Activated CD4-positive, alpha-beta T cell treated with anti-CD3 and anti-CD28 coated beads for 24 hours (primary cell): ENCODE results near the gene ADD2.
"Not testable (repeated sequence)": the region's sequence is repeated elsewhere in the genome, so short reads cannot be mapped to it uniquely, and the experiment has no call there.

Source experiments
- DNase-seq, 2 donors: peaks; one replicate each; pipeline ENCODE4 v3.0.0-alpha.2; 2020; ENCODE audit warnings: low read depth in 2 of 2

The ADD2 gene

GRCh38 chr2:70671092-70671675, 96.8 kb downstream of the ADD2 start:
- no peak for DNase-seq

GRCh38 chr2:70670626-70671025, 97.4 kb downstream of the ADD2 start:
- no peak for DNase-seq

- no peak for DNase-seq
Observed at GRCh38 chr2:70670202-70670601, 97.8 kb downstream of the ADD2 start.

- DNase-seq: no peak
Observed at GRCh38 chr2:70668911-70669310, 99.1 kb downstream of the ADD2 start.

GRCh38 chr2:70668432-70668831, 99.6 kb downstream of the ADD2 start:
- no peak for DNase-seq

GRCh38 chr2:70664525-70664924, 103.5 kb downstream of the ADD2 start:
- DNase-seq: no peak

GRCh38 chr2:70663411-70663810, 104.6 kb downstream of the ADD2 start:
- no peak for DNase-seq

- no peak for DNase-seq
Observed at GRCh38 chr2:70659551-70659950, 108.4 kb downstream of the ADD2 start.

GRCh38 chr2:70658476-70658875, 109.5 kb downstream of the ADD2 start:
- no peak for DNase-seq

- DNase-seq: no peak
Observed at GRCh38 chr2:70657246-70657645, 110.8 kb downstream of the ADD2 start.

- DNase-seq: no peak
Observed at GRCh38 chr2:70656421-70657010, 111.5 kb downstream of the ADD2 start.

- no peak for DNase-seq
Observed at GRCh38 chr2:70655786-70656185, 112.2 kb downstream of the ADD2 start.

GRCh38 chr2:70655211-70655610, 112.8 kb downstream of the ADD2 start:
- not testable (repeated sequence) for DNase-seq

GRCh38 chr2:70651727-70652126, 116.3 kb downstream of the ADD2 start:
- no peak for DNase-seq

- DNase-seq: no peak
Observed at GRCh38 chr2:70651014-70651413, 117.0 kb downstream of the ADD2 start.

- no peak for DNase-seq
Observed at GRCh38 chr2:70648961-70649360, 119.0 kb downstream of the ADD2 start.

GRCh38 chr2:70647873-70648481, 120.0 kb downstream of the ADD2 start:
- DNase-seq: peak; percentile 64 to 70

- no peak for DNase-seq
Observed at GRCh38 chr2:70646420-70646818, 121.6 kb downstream of the ADD2 start.

GRCh38 chr2:70645733-70646419, 122.1 kb downstream of the ADD2 start:
- DNase-seq: no peak

GRCh38 chr2:70643715-70644114, 124.3 kb downstream of the ADD2 start:
- DNase-seq: peak in 1 of 2 donors; percentile 13

GRCh38 chr2:70641263-70641784, 126.7 kb downstream of the ADD2 start:
- no peak for DNase-seq

GRCh38 chr2:70639841-70640436, 128.1 kb downstream of the ADD2 start:
- DNase-seq: no peak
